DND-41 (cell line): ENCODE measurements around the gene CTDP1.

Experiments used
- EZH2 ChIP-seq: IDR thresholded peaks from 3 replicates; pipeline ENCODE4 v1.6.1; 2012; ENCODE audit warnings: borderline replicate concordance, low read depth, mild to moderate bottlenecking, moderate library complexity, low read length, inconsistent platforms; ENCODE audit not compliant: severe bottlenecking
- TF ChIP-seq, protein P1 (sequence below): IDR thresholded peaks from 2 replicates; pipeline ENCODE4 v1.5.1; 2012; ENCODE audit warnings: borderline replicate concordance, low read length, moderate library complexity, mild to moderate bottlenecking; ENCODE audit not compliant: poor library complexity, severe bottlenecking; ENCODE audit errors: extremely low read depth

GRCh38 chr18:79639072-79639829 is 40.4 kb upstream of the CTDP1 start:
- TF ChIP-seq, protein P1, sequence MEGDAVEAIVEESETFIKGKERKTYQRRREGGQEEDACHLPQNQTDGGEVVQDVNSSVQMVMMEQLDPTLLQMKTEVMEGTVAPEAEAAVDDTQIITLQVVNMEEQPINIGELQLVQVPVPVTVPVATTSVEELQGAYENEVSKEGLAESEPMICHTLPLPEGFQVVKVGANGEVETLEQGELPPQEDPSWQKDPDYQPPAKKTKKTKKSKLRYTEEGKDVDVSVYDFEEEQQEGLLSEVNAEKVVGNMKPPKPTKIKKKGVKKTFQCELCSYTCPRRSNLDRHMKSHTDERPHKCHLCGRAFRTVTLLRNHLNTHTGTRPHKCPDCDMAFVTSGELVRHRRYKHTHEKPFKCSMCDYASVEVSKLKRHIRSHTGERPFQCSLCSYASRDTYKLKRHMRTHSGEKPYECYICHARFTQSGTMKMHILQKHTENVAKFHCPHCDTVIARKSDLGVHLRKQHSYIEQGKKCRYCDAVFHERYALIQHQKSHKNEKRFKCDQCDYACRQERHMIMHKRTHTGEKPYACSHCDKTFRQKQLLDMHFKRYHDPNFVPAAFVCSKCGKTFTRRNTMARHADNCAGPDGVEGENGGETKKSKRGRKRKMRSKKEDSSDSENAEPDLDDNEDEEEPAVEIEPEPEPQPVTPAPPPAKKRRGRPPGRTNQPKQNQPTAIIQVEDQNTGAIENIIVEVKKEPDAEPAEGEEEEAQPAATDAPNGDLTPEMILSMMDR = no peak
- no peak for TF ChIP-seq EZH2
